ENCODE measurements around the gene TRPM2. TPM values are rescaled to one million over a fixed set of nuclear protein-coding genes. Genes with fewer than 3 reads are reported as not detected.

Gene TRPM2
- total RNA-seq, 1 donor from 2014 or later, result 0.43 TPM

GRCh38 chr21:44405948-44406872, 52.8 kb downstream of the TRPM2 start:
- Histone ChIP-seq H3K36me3 (no peaks in the 10 kb centered on the region), H3K27ac (no peak overlapping the region), H3K4me1 (no peaks in the 10 kb centered on the region), H3K4me3 (no peak overlapping the region), H3K27me3 (no peaks in the 10 kb centered on the region), H3K9me3 (no peaks in the 10 kb centered on the region)
- TF ChIP-seq, protein P1, sequence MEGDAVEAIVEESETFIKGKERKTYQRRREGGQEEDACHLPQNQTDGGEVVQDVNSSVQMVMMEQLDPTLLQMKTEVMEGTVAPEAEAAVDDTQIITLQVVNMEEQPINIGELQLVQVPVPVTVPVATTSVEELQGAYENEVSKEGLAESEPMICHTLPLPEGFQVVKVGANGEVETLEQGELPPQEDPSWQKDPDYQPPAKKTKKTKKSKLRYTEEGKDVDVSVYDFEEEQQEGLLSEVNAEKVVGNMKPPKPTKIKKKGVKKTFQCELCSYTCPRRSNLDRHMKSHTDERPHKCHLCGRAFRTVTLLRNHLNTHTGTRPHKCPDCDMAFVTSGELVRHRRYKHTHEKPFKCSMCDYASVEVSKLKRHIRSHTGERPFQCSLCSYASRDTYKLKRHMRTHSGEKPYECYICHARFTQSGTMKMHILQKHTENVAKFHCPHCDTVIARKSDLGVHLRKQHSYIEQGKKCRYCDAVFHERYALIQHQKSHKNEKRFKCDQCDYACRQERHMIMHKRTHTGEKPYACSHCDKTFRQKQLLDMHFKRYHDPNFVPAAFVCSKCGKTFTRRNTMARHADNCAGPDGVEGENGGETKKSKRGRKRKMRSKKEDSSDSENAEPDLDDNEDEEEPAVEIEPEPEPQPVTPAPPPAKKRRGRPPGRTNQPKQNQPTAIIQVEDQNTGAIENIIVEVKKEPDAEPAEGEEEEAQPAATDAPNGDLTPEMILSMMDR (IDR thresholded peaks at IDR 0.05), result no peak
- intact Hi-C loops (cut with DNase I), result loop anchor here (10.0 kb wide), 1 partner anchor 279 kb away; the partner anchor contains the start of gene KRTAP12-1
- peak in 1 of 2 donors; percentile 51 for DNase-seq (ENCODE audit: low spot score in 2 of 2)

- peak in 1 of 2 donors; percentile 12 for DNase-seq (ENCODE audit: low spot score in 2 of 2)
- intact Hi-C loops (cut with DNase I), result loop anchor here (10.0 kb wide), 1 partner anchor 278 kb away; the partner anchor contains the start of gene KRTAP12-1
- Histone ChIP-seq H3K4me3 (no peak overlapping the region), H3K36me3 (no peaks in the 10 kb centered on the region), H3K27me3 (no peaks in the 10 kb centered on the region), H3K9me3 (no peaks in the 10 kb centered on the region), H3K4me1 (no peaks in the 10 kb centered on the region), H3K27ac (no peak overlapping the region)
- TF ChIP-seq, protein P1 (IDR thresholded peaks at IDR 0.05), result no peak
These were observed 53.5 kb downstream of the TRPM2 start for GRCh38 chr21:44406953-44407352.

DNA sequence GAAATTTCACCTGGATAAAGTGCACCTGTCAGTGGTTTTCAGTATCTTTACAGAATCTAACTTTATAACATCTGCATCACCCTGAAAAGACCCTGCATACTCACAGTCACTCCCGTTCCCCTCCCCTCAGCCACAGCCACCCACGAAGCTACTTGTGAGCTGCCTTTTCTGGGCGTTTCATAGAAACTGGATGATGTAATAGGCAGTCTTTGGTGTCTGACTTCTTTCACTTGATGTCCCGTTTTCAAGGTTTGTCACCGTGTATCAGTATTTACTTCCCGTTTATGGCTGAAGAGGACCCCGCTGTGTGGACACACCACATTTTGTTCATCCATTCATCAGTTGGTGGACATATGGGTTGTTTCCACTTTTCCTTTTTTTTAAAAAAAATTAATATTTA, 54.1 kb downstream of the TRPM2 start:
- Histone ChIP-seq H3K27ac (no peak overlapping the region), H3K27me3 (no peaks in the 10 kb centered on the region), H3K36me3 (no peaks in the 10 kb centered on the region), H3K4me3 (no peak overlapping the region), H3K9me3 (no peaks in the 10 kb centered on the region), H3K4me1 (no peaks in the 10 kb centered on the region)
- intact Hi-C loops (cut with DNase I), result loop anchor here (10.0 kb wide), 1 partner anchor 277 kb away; the partner anchor contains the start of gene KRTAP12-1
- TF ChIP-seq, protein P1 (IDR thresholded peaks at IDR 0.05), result no peak
- DNase-seq (ENCODE audit: low spot score in 2 of 2), result no peak

DNA sequence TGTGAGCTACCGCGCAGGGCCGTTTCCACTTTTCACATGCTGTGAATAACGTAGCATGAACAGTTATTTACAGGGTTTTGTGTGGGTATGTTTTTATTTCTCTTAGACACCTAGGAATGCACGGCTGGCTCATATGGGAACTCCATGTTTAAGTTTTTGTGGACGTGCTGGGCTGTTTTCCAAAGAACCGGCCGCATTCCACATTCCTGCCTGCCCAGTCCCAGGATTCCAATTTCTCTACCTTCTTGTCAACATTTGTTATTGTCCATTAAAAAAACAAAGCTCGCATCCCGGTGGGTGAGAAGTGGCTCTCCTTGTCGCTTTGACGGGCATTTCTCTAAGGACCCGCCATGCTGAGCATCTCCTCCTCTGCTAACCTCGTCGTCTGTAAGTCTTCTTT, 54.8 kb downstream of the TRPM2 start:
- TF ChIP-seq, protein P1 (IDR thresholded peaks at IDR 0.05), result no peak
- intact Hi-C loops (cut with DNase I), result loop anchor here (10.0 kb wide), 1 partner anchor 277 kb away; the partner anchor contains the start of gene KRTAP12-1
- Histone ChIP-seq H3K4me3 (no peak overlapping the region), H3K27me3 (no peaks in the 10 kb centered on the region), H3K9me3 (no peaks in the 10 kb centered on the region), H3K27ac (no peak overlapping the region), H3K4me1 (no peaks in the 10 kb centered on the region), H3K36me3 (no peaks in the 10 kb centered on the region)
- peak in 1 of 2 donors; percentile 44 for DNase-seq (ENCODE audit: low spot score in 2 of 2)

GRCh38 chr21:44413566-44414290, 60.3 kb downstream of the TRPM2 start:
- H3K36me3 ChIP-seq, result no peaks in the 10 kb centered on the region
- H3K27me3 ChIP-seq, result no peaks in the 10 kb centered on the region
- peak in 1 of 2 donors; percentile 28 for DNase-seq (ENCODE audit: low spot score in 2 of 2)
- no peak overlapping the region for H3K4me3 ChIP-seq
- TF ChIP-seq, protein P1 (IDR thresholded peaks at IDR 0.05), result no peak
- no peak overlapping the region for H3K27ac ChIP-seq
- intact Hi-C loops (cut with DNase I), result no loop called here
- H3K9me3 ChIP-seq, result no peaks in the 10 kb centered on the region
- H3K4me1 ChIP-seq, result no peaks in the 10 kb centered on the region
